Panc1 (cell line): ENCODE results near the gene HTR1E.

Source experiments
- CTCF ChIP-seq: fragments of 450-650 bp; IDR thresholded peaks from 2 replicates; pipeline ENCODE4 v1.5.1; 2017; ENCODE audit warnings: mild to moderate bottlenecking
- POLR2AphosphoS5 ChIP-seq: IDR thresholded peaks from 2 replicates; pipeline ENCODE4 v1.6.1; 2012; ENCODE audit warnings: mild to moderate bottlenecking, low read depth, low read length, moderate library complexity
- REST ChIP-seq, 2 experiments: IDR thresholded peaks; 2 replicates each; pipeline ENCODE4 v1.6.1; 2011 to 2012; ENCODE audit warnings: low read depth in 2 of 2, control low read depth in 1 of 2, low read length in 1 of 2, mild to moderate bottlenecking in 1 of 2, moderate library complexity in 1 of 2; ENCODE audit not compliant: insufficient read depth in 1 of 2
- SIN3A ChIP-seq: IDR thresholded peaks from 2 replicates; pipeline ENCODE4 v1.6.1; 2012; ENCODE audit warnings: low read depth, mild to moderate bottlenecking, low read length, moderate library complexity, borderline replicate concordance; ENCODE audit not compliant: insufficient read depth
- TCF7L2 ChIP-seq: IDR thresholded peaks from 2 replicates; pipeline ENCODE4 v1.6.1; 2011; ENCODE audit warnings: mild to moderate bottlenecking, low read depth, low read length, inconsistent platforms

- no peak for TF ChIP-seq CTCF
- TF ChIP-seq REST (IDR thresholded peaks at IDR 0.05; ENCODE audit: insufficient read depth in 1 of 2, low read depth in 2 of 2, low read length in 1 of 2), result no peak
- no peak for TF ChIP-seq SIN3A
- no peak for TF ChIP-seq POLR2AphosphoS5
- TF ChIP-seq TCF7L2, result no peak
These were observed 22.3 kb downstream of the HTR1E start for GRCh38 chr6:86959656-86960055.
